Lower leg skin (tissue), 4 donors: ENCODE measurements around the gene AP5S1. TPM values are rescaled to one million over a fixed set of nuclear protein-coding genes. Genes with fewer than 3 reads are reported as not detected.

Experiments used
- DNase-seq, 2 donors: peaks; one replicate each; pipeline ENCODE4 v3.0.0-alpha.2; 2019; ENCODE audit warnings: low spot score in 2 of 2
- H3K4me3 ChIP-seq: fragments of 200-600 bp; sonication (generic); 2 replicates; pipeline ENCODE4 v1.5.1; 2017; ENCODE audit warnings: mild to moderate bottlenecking, low read depth; ENCODE audit not compliant: poor library complexity, severe bottlenecking
- CTCF ChIP-seq, 3 donors: fragments of 450-650 bp; IDR thresholded peaks; one replicate each; pipeline ENCODE4 v1.5.1; 2016; ENCODE audit warnings: antibody characterized with exemption in 3 of 3, mild to moderate bottlenecking in 3 of 3, moderate library complexity in 2 of 3
- POLR2A ChIP-seq, 2 donors: fragments of 450-650 bp; IDR thresholded peaks; one replicate each; pipeline ENCODE4 v1.6.1; 2016 to 2017; ENCODE audit warnings: antibody characterized with exemption in 2 of 2, mild to moderate bottlenecking in 1 of 2, moderate library complexity in 1 of 2
- WGBS, 2 donors: methylation state at CpG; one replicate each; pipeline ENCODE4 v1.1.5; 2018; 5-methylcytosine and 5-hydroxymethylcytosine counted together
- intact Hi-C: fragments of 100-400 bp; cut with DNase I; formaldehyde crosslinking; loops from one replicate; pipeline ENCODE4 v1.15.0; 2023; ENCODE audit warnings: low total_unique reads
- total RNA-seq, 4 donors: library from RNA; depleted of rRNA; stranded (reverse); fragments of >200 nt; gene quantifications; one replicate each; pipeline ENCODE4 v1.1.0, GENCODE V29; 2016

Gene AP5S1
- total RNA-seq, 4 donors from 2014 or later: 7.7 to 16.8 (median 10.5) TPM

- intact Hi-C loops: no loop called here
- TF ChIP-seq POLR2A (IDR thresholded peaks at IDR 0.05) (no peak), CTCF (IDR thresholded peaks at IDR 0.05) (no peak)
- no peak overlapping the region for H3K4me3 ChIP-seq
- 86 to 87% methylated on average over 12 to 13 of the region's 14 CpGs for WGBS, 2 donors
- DNase-seq: no peak
These were observed 45.6 kb downstream of the AP5S1 start for GRCh38 chr20:3865887-3866407.

GRCh38 chr20:3866464-3866863 lies 46.1 kb downstream of the AP5S1 start:
- no peak for DNase-seq
- no peak overlapping the region for H3K4me3 ChIP-seq
- intact Hi-C loops: no loop called here
- TF ChIP-seq CTCF (IDR thresholded peaks at IDR 0.05) (no peak), POLR2A (IDR thresholded peaks at IDR 0.05) (no peak)
- WGBS, 2 donors: 40 to 49% methylated on average over 2 to 3 of the region's 3 CpGs

GRCh38 chr20:3867802-3868201 lies 47.5 kb downstream of the AP5S1 start:
- intact Hi-C loops: no loop called here
- no peak overlapping the region for H3K4me3 ChIP-seq
- 59 to 83% methylated on average over 2 of the region's 2 CpGs for WGBS, 2 donors
- no peak for DNase-seq
- TF ChIP-seq CTCF (IDR thresholded peaks at IDR 0.05): no peak
- TF ChIP-seq POLR2A (IDR thresholded peaks at IDR 0.05): no peak

DNA sequence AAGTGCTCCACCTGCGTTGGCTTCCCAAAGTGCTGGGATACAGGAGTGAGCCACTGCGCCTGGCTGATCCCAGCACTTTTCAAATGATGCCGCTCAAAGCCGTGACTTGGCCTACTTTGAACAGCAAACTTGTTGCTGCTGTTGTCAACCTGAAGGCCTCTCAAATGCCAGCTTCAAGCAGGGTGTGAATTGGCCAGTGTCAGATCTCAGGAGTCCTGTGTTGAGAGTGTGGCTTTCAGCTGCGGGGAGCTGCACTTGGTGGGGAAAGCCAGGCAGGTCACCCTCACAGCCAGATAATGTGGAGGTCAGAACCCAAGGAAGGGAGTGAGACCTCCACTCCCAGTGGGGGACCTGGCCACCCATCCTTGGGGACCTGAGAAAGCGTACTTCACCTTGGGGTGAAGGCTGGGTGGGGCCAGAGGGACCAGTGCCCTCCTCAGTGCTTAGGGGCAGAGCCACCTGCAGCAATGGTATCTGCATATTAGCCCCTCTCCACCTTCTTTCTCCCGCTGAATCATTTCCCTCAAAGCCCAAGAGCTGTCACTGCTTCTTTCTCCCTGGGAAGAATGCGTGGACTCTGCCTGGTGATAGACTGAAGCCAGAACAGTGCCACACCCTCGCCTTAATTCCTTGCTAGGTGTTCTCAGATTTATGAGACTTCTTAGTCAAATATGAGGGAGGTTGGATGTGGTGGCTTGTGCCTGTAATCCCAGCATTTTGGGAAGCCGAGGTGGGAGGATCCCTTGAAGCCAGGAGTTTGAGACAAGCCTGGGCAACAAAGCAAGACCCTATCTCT lies 49.7 kb downstream of the AP5S1 start:
- no peak for TF ChIP-seq POLR2A (IDR thresholded peaks at IDR 0.05)
- TF ChIP-seq CTCF (IDR thresholded peaks at IDR 0.05): no peak
- WGBS, 2 donors: 82 to 87% methylated on average over 10 of the region's 10 CpGs
- intact Hi-C loops: no loop called here

DNA sequence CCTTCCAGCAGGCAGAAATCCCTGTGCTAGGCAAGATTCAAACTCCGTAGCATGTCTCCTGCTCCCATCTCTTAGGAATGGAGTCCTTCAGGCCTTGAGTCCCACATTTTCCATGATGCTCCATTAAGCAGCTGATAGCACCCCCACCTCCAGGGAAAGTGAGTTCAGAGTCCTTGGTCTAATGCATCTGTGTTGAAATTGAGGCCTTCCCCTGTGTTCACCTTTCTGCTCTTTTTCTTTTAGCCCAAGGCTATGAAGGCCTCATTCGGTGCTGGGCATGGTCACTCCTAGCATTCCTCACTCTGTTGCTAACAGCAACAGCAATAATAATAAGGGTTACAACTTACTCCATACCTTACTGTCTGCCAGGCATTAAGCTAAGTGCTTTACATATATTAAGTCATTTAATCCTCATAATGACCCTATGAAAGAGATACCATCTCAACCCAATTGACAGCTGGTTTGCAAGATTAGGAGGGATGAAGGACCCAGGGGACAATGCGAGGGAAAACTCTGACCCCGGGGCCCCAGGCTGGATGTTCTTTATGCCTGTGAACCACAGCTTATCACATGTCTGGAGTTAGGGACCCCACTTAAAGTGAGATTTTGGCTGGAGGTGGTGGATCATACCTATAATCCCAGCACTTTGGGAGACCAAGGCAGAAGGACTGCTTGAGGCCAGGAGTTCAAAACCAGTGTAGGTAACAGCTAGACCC lies 51.4 kb downstream of the AP5S1 start:
- DNase-seq: no peak
- 79 to 85% methylated on average over 4 of the region's 4 CpGs for WGBS, 2 donors
- intact Hi-C loops: no loop called here
- no peak overlapping the region for H3K4me3 ChIP-seq
- TF ChIP-seq CTCF (IDR thresholded peaks at IDR 0.05) (no peak), POLR2A (IDR thresholded peaks at IDR 0.05) (no peak)

More for the DNA sequence above, 49.7 kb downstream of the AP5S1 start:
- DNase-seq: no peak
- no peak overlapping the region for H3K4me3 ChIP-seq
